GM12878 (cell line): ENCODE data around the gene STX3. TPM values are rescaled to one million over a fixed set of nuclear protein-coding genes. Genes with fewer than 3 reads are reported as not detected.

Experiments
- EZH2 ChIP-seq: IDR thresholded peaks from 2 replicates; pipeline ENCODE4 v1.6.1; 2012; ENCODE audit warnings: low read depth, mild to moderate bottlenecking, control low read depth, inconsistent platforms, low read length, borderline replicate concordance; ENCODE audit not compliant: control insufficient read depth
- NFYB ChIP-seq: IDR thresholded peaks from 2 replicates; pipeline ENCODE4 v1.6.1; 2011; ENCODE audit warnings: low read depth, mild to moderate bottlenecking, low read length, improper control_type of control experiment, moderate library complexity; ENCODE audit not compliant: insufficient read depth
- PML ChIP-seq: IDR thresholded peaks from 2 replicates; pipeline ENCODE4 v1.6.1; 2012; ENCODE audit warnings: low read length, inconsistent platforms
- RB1 ChIP-seq: fragments of 450-650 bp; formaldehyde crosslinking; IDR thresholded peaks from 2 replicates; pipeline ENCODE4 v1.6.1; 2017; ENCODE audit warnings: mild to moderate bottlenecking, borderline replicate concordance
- SP1 ChIP-seq: IDR thresholded peaks from one replicate; pipeline ENCODE4 v1.6.1; 2011; ENCODE audit warnings: low read depth, low read length
- TCF12 ChIP-seq: IDR thresholded peaks from 2 replicates; pipeline ENCODE4 v1.6.1; 2011; ENCODE audit warnings: low read depth, mild to moderate bottlenecking, low read length
- ZNF207 ChIP-seq: fragments of 450-650 bp; IDR thresholded peaks from 2 replicates; pipeline ENCODE4 v1.6.1; 2014; ENCODE audit warnings: antibody characterized with exemption, mild to moderate bottlenecking, borderline replicate concordance
- ZNF274 ChIP-seq: IDR thresholded peaks from one replicate; pipeline ENCODE4 v1.8.0; 2011; ENCODE audit not compliant: insufficient read length, insufficient read depth
- polyA plus RNA-seq, 11 experiments: library from polyadenylated mRNA; depleted of rRNA in 4 of 11; unstranded in 6 of 11; stranded (reverse) in 5 of 11; fragments of >200 nt; fragmentation: Nextera tagmentation in 4 of 11; fragmentation: Illumina TruSeq in 1 of 11; extraction: Ambion mirVana in 4 of 11; extraction: Trizol in 1 of 11; gene quantifications; 1 replicate in 1 of 11; 2 replicates in 10 of 11; pipeline versions ENCODE4 v1.2.1 to v1.2.3, GENCODE V29; 2011 to 2016; ENCODE audit warnings: inconsistent platforms in 2 of 11, missing spikeins in 2 of 11, low read depth in 1 of 11
- total RNA-seq, 4 experiments: library from RNA; depleted of rRNA in 3 of 4; stranded (reverse); fragments of >200 nt in 3 of 4; fragmentation: Illumina TruSeq in 1 of 4; extraction: Trizol in 1 of 4; gene quantifications; 2 replicates each; pipeline versions ENCODE4 v1.2.1 to v1.2.3, GENCODE V29; 2013 to 2021
- TF ChIP-seq, protein P1 (sequence below): fragments of 450-650 bp; IDR thresholded peaks from 2 replicates; pipeline ENCODE4 v1.6.1; 2017; ENCODE audit warnings: mild to moderate bottlenecking, moderate library complexity
- TF ChIP-seq, protein P2 (sequence below): fragments of 450-650 bp; IDR thresholded peaks from 2 replicates; pipeline ENCODE4 v1.6.1; 2017; ENCODE audit warnings: borderline replicate concordance
- TF ChIP-seq, protein P3 (sequence below): IDR thresholded peaks from 2 replicates; pipeline ENCODE4 v1.6.1; 2011; ENCODE audit warnings: low read depth, mild to moderate bottlenecking, low read length, moderate library complexity, borderline replicate concordance; ENCODE audit errors: extremely low read depth
- TF ChIP-seq, protein P4 (sequence below): IDR thresholded peaks from 2 replicates; pipeline ENCODE4 v1.6.1; 2012; ENCODE audit warnings: low read depth, low read length, improper control_type of control experiment
- TF ChIP-seq, protein P5 (sequence below): IDR thresholded peaks from 2 replicates; pipeline ENCODE4 v1.6.1; 2012; ENCODE audit warnings: low read length, inconsistent platforms
- TF ChIP-seq, protein P6 (sequence below): IDR thresholded peaks from 2 replicates; pipeline ENCODE4 v1.6.1; 2012; ENCODE audit warnings: low read depth, low read length, improper control_type of control experiment
- TF ChIP-seq, protein P7 (sequence below): fragments of 450-650 bp; IDR thresholded peaks from 2 replicates; pipeline ENCODE4 v1.6.1; 2014; ENCODE audit warnings: mild to moderate bottlenecking

Gene STX3
- total and polyA plus RNA-seq, 10 of the 15 experiments (the other 5 are each of a cell fraction or from before 2014, with no cell fraction given), result 0.11 to 2.5 (median 1.1) TPM

DNA sequence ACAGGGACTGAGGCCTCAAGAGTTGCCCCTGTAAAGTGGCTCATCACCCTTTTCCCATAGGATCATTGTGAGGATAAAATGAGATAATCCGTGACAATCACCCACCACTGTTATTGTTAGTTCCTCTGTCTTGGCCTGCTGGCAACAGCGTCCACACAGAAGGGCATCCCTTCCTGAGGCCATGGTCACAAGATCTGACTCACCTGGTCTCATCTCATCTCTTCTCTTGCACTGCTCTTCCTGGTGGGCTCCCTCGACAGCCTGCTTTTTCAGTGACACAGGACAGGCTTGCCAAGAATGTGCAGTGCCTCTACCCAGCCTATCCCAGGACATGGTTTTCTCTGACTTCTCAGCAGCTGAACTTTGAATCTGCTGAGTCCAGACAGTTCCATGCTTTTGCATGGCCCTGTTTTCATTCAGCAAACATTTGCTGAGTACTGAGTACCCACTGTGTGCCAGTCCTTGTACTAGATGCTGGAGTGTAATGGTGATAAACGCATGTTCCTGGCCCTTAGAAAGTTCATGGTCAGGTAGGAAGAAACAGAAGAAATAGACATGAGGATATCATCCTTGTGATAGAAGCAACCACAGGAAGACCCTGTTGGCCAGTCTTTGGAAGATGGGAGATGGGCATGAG is 3.3 kb downstream of the STX3 start (continued):
- TF ChIP-seq, protein P1, sequence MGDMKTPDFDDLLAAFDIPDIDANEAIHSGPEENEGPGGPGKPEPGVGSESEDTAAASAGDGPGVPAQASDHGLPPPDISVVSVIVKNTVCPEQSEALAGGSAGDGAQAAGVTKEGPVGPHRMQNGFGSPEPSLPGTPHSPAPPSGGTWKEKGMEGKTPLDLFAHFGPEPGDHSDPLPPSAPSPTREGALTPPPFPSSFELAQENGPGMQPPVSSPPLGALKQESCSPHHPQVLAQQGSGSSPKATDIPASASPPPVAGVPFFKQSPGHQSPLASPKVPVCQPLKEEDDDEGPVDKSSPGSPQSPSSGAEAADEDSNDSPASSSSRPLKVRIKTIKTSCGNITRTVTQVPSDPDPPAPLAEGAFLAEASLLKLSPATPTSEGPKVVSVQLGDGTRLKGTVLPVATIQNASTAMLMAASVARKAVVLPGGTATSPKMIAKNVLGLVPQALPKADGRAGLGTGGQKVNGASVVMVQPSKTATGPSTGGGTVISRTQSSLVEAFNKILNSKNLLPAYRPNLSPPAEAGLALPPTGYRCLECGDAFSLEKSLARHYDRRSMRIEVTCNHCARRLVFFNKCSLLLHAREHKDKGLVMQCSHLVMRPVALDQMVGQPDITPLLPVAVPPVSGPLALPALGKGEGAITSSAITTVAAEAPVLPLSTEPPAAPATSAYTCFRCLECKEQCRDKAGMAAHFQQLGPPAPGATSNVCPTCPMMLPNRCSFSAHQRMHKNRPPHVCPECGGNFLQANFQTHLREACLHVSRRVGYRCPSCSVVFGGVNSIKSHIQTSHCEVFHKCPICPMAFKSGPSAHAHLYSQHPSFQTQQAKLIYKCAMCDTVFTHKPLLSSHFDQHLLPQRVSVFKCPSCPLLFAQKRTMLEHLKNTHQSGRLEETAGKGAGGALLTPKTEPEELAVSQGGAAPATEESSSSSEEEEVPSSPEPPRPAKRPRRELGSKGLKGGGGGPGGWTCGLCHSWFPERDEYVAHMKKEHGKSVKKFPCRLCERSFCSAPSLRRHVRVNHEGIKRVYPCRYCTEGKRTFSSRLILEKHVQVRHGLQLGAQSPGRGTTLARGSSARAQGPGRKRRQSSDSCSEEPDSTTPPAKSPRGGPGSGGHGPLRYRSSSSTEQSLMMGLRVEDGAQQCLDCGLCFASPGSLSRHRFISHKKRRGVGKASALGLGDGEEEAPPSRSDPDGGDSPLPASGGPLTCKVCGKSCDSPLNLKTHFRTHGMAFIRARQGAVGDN, result no peak
- TF ChIP-seq, protein P2, sequence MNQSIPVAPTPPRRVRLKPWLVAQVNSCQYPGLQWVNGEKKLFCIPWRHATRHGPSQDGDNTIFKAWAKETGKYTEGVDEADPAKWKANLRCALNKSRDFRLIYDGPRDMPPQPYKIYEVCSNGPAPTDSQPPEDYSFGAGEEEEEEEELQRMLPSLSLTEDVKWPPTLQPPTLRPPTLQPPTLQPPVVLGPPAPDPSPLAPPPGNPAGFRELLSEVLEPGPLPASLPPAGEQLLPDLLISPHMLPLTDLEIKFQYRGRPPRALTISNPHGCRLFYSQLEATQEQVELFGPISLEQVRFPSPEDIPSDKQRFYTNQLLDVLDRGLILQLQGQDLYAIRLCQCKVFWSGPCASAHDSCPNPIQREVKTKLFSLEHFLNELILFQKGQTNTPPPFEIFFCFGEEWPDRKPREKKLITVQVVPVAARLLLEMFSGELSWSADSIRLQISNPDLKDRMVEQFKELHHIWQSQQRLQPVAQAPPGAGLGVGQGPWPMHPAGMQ, result no peak
- TF ChIP-seq ZNF274, result no peak
- TF ChIP-seq, protein P3, sequence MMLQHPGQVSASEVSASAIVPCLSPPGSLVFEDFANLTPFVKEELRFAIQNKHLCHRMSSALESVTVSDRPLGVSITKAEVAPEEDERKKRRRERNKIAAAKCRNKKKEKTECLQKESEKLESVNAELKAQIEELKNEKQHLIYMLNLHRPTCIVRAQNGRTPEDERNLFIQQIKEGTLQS, result no peak
- no peak for TF ChIP-seq SP1
- TF ChIP-seq, protein P4, sequence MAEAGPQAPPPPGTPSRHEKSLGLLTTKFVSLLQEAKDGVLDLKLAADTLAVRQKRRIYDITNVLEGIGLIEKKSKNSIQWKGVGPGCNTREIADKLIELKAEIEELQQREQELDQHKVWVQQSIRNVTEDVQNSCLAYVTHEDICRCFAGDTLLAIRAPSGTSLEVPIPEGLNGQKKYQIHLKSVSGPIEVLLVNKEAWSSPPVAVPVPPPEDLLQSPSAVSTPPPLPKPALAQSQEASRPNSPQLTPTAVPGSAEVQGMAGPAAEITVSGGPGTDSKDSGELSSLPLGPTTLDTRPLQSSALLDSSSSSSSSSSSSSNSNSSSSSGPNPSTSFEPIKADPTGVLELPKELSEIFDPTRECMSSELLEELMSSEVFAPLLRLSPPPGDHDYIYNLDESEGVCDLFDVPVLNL, result no peak
- TF ChIP-seq PML, result no peak
- TF ChIP-seq, protein P5, sequence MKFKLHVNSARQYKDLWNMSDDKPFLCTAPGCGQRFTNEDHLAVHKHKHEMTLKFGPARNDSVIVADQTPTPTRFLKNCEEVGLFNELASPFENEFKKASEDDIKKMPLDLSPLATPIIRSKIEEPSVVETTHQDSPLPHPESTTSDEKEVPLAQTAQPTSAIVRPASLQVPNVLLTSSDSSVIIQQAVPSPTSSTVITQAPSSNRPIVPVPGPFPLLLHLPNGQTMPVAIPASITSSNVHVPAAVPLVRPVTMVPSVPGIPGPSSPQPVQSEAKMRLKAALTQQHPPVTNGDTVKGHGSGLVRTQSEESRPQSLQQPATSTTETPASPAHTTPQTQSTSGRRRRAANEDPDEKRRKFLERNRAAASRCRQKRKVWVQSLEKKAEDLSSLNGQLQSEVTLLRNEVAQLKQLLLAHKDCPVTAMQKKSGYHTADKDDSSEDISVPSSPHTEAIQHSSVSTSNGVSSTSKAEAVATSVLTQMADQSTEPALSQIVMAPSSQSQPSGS, result no peak
- TF ChIP-seq RB1, result no peak
- no peak for TF ChIP-seq ZNF207
- TF ChIP-seq, protein P6, sequence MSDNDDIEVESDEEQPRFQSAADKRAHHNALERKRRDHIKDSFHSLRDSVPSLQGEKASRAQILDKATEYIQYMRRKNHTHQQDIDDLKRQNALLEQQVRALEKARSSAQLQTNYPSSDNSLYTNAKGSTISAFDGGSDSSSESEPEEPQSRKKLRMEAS, result no peak
- TF ChIP-seq TCF12, result no peak
- TF ChIP-seq, protein P7, sequence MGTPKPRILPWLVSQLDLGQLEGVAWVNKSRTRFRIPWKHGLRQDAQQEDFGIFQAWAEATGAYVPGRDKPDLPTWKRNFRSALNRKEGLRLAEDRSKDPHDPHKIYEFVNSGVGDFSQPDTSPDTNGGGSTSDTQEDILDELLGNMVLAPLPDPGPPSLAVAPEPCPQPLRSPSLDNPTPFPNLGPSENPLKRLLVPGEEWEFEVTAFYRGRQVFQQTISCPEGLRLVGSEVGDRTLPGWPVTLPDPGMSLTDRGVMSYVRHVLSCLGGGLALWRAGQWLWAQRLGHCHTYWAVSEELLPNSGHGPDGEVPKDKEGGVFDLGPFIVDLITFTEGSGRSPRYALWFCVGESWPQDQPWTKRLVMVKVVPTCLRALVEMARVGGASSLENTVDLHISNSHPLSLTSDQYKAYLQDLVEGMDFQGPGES, result no peak
- no peak for TF ChIP-seq EZH2
- no peak for TF ChIP-seq NFYB
